IMR-90 (cell line): ENCODE data around the gene MARCKS. TPM values are rescaled to one million over a fixed set of nuclear protein-coding genes. Genes with fewer than 3 reads are reported as not detected.
A peak's percentile ranks its signal among the peaks of the same experiment; 100 is the strongest.

Experiments
- ATAC-seq: fragments of 200-7000 bp; cut with Tn5 transposase; 2 replicates; pipeline ENCODE4 v1.9.1; 2020; ENCODE audit warnings: low read depth, mild to moderate bottlenecking, moderate library complexity
- BruUV-seq: library from RNA; stranded (reverse); fragments of 400-500 nt; replicated peaks from 2 replicates; lab custom pipeline; 2021; lab: Mats Ljungman, UMichigan
- CTCF ChIA-PET: fragments of 300-600 bp; formaldehyde crosslinking; extraction: SDS; loops from one replicate; lab custom pipeline; 2021; ENCODE audit warnings: antibody characterized with exemption; lab: Yijun Ruan, JAX
- POLR2A ChIA-PET: fragments of 300-600 bp; sonication (Branson Sonifier 250); formaldehyde crosslinking; loops from one replicate; lab custom pipeline; 2022; ENCODE audit warnings: antibody characterized with exemption; ENCODE audit not compliant: unreplicated experiment; lab: Charles Lee
- DNase-seq: peaks from one replicate; pipeline ENCODE4 v3.0.0; 2013
- H2AFZ ChIP-seq: replicated peaks from 2 replicates; pipeline ENCODE3; 2013; ENCODE audit warnings: low read length, mild to moderate bottlenecking; ENCODE audit not compliant: poor library complexity
- H2AK5ac ChIP-seq: 2 replicates; pipeline ENCODE4 v1.6.1; 2013; ENCODE audit warnings: low read depth, low read length, inconsistent platforms
- H2AK9ac ChIP-seq: replicated peaks from 2 replicates; pipeline ENCODE3; 2013; ENCODE audit warnings: mild to moderate bottlenecking, low read depth, low read length, moderate library complexity; ENCODE audit not compliant: poor library complexity
- H2BK120ac ChIP-seq: 2 replicates; pipeline ENCODE4 v1.6.1; 2013; ENCODE audit warnings: low read depth, low read length, inconsistent platforms
- H2BK15ac ChIP-seq: 3 replicates; pipeline ENCODE4 v1.6.1; 2013; ENCODE audit warnings: low read depth, low read length, inconsistent platforms
- H2BK20ac ChIP-seq: 2 replicates; pipeline ENCODE4 v1.6.1; 2013; ENCODE audit warnings: low read depth, mild to moderate bottlenecking, inconsistent platforms, low read length, moderate library complexity
- H2BK5ac ChIP-seq: 2 replicates; pipeline ENCODE4 v1.6.1; 2013; ENCODE audit warnings: mild to moderate bottlenecking, low read depth, low read length, inconsistent platforms; ENCODE audit not compliant: poor library complexity, severe bottlenecking
- H3K14ac ChIP-seq: replicated peaks from 2 replicates; pipeline ENCODE4 v1.6.1; 2013; ENCODE audit warnings: low read depth, low read length, inconsistent platforms
- H3K18ac ChIP-seq: 2 replicates; pipeline ENCODE4 v1.6.1; 2013; ENCODE audit warnings: low read depth, low read length, control low read depth
- H3K23ac ChIP-seq: 2 replicates; pipeline ENCODE4 v1.6.1; 2013; ENCODE audit warnings: low read depth, low read length, inconsistent platforms
- H3K27ac ChIP-seq: 2 replicates; pipeline ENCODE4 v1.5.1; 2013; ENCODE audit warnings: mild to moderate bottlenecking, control low read depth, low read length; ENCODE audit not compliant: insufficient read depth
- H3K27me3 ChIP-seq: 2 replicates; pipeline ENCODE4 v1.6.1; 2013; ENCODE audit warnings: low read length; ENCODE audit not compliant: control insufficient read depth, insufficient read depth
- H3K36me3 ChIP-seq: 2 replicates; pipeline ENCODE4 v1.6.1; 2013; ENCODE audit warnings: low read length, mixed read lengths; ENCODE audit not compliant: control insufficient read depth, insufficient read depth
- H3K4ac ChIP-seq: 2 replicates; pipeline ENCODE4 v1.6.1; 2013; ENCODE audit warnings: low read depth, low read length, inconsistent platforms
- H3K4me1 ChIP-seq: 2 replicates; pipeline ENCODE4 v1.6.1; 2013; ENCODE audit warnings: low read length, mixed read lengths; ENCODE audit not compliant: control insufficient read depth, insufficient read depth
- H3K4me2 ChIP-seq: 2 replicates; pipeline ENCODE4 v1.6.1; 2013; ENCODE audit warnings: low read depth, mild to moderate bottlenecking, control low read depth, low read length, moderate library complexity
- H3K4me3 ChIP-seq: 2 replicates; pipeline ENCODE4 v1.5.1; 2013; ENCODE audit warnings: low read depth, mild to moderate bottlenecking, control low read depth, low read length, moderate library complexity; ENCODE audit not compliant: insufficient read depth
- H3K56ac ChIP-seq: 2 replicates; pipeline ENCODE4 v1.6.1; 2013; ENCODE audit warnings: low read length, inconsistent platforms; ENCODE audit not compliant: insufficient read depth; ENCODE audit errors: extremely low read depth
- H3K79me1 ChIP-seq, 2 experiments: 2 replicates each; pipeline ENCODE4 v1.6.1; 2013; ENCODE audit warnings: low read length in 2 of 2, inconsistent platforms in 1 of 2, low read depth in 1 of 2
- H3K9ac ChIP-seq: 2 replicates; pipeline ENCODE4 v1.6.1; 2013; ENCODE audit warnings: low read depth, low read length, control low read depth
- H3K9me1 ChIP-seq: 2 replicates; pipeline ENCODE4 v1.6.1; 2013; ENCODE audit warnings: low read length, inconsistent platforms; ENCODE audit not compliant: insufficient read depth
- H3K9me3 ChIP-seq: 2 replicates; pipeline ENCODE4 v1.6.1; 2013; ENCODE audit warnings: low read length; ENCODE audit not compliant: control insufficient read depth, insufficient read depth
- H4K20me1 ChIP-seq: 2 replicates; pipeline ENCODE4 v1.6.1; 2013; ENCODE audit warnings: low read length, inconsistent platforms; ENCODE audit not compliant: insufficient read depth
- H4K5ac ChIP-seq: 2 replicates; pipeline ENCODE4 v1.6.1; 2013; ENCODE audit warnings: mild to moderate bottlenecking, low read depth, low read length, control low read depth
- H4K8ac ChIP-seq, 2 experiments: 2 replicates each; pipeline ENCODE4 v1.6.1; 2013; ENCODE audit warnings: low read depth in 2 of 2, low read length in 2 of 2, control low read depth in 1 of 2, inconsistent platforms in 1 of 2
- H4K91ac ChIP-seq: 2 replicates; pipeline ENCODE4 v1.6.1; 2013; ENCODE audit warnings: low read depth, low read length, inconsistent platforms; ENCODE audit not compliant: insufficient read depth
- FOS ChIP-seq: fragments of 150-350 bp; IDR thresholded peaks from 2 replicates; pipeline ENCODE4 v1.6.1; 2016; ENCODE audit warnings: low read depth, low read length
- MXI1 ChIP-seq: IDR thresholded peaks from 2 replicates; pipeline ENCODE4 v1.6.1; 2012; ENCODE audit warnings: low read depth, mild to moderate bottlenecking, low read length, moderate library complexity, borderline replicate concordance
- POLR2A ChIP-seq: IDR thresholded peaks from 2 replicates; pipeline ENCODE4 v1.6.1; 2012; ENCODE audit warnings: mild to moderate bottlenecking, low read depth, low read length
- SMC3 ChIP-seq: fragments of 150-350 bp; IDR thresholded peaks from 2 replicates; pipeline ENCODE4 v1.6.1; 2016; ENCODE audit warnings: low read depth, mild to moderate bottlenecking, antibody characterized with exemption, low read length, moderate library complexity
- WGBS, 2 experiments: methylation state at CpG; one replicate each; pipeline versions ENCODE4 v1.1.5 to v1.1.7; 2013; ENCODE audit warnings: missing lambda C conversion rate in 2 of 2; ENCODE audit not compliant: insufficient read length in 1 of 2; ENCODE audit errors: extremely low coverage in 2 of 2; 5-methylcytosine and 5-hydroxymethylcytosine counted together
- dilution Hi-C: fragments of 300-500 bp; cut with HindIII; formaldehyde crosslinking; loops from one replicate; pipeline ENCODE4 v1.14.3; 2018; ENCODE audit warnings: low sequenced_read_pairs; ENCODE audit not compliant: unreplicated experiment
- in situ Hi-C: fragments of 300-500 bp; cut with MboI; formaldehyde crosslinking; loops from 3 replicates; pipeline ENCODE4 v1.14.3; 2019; ENCODE audit warnings: low sequenced_read_pairs, inconsistent platforms, mixed read lengths
- intact Hi-C: fragments of 100-400 bp; cut with micrococcal nuclease; formaldehyde crosslinking; loops from 2 replicates; pipeline ENCODE4 v1.10.0; 2022
- polyA plus RNA-seq, 3 experiments: library from polyadenylated mRNA; depleted of rRNA; stranded (reverse); fragments of >200 nt; gene quantifications; 2 replicates each; pipeline ENCODE4 v1.2.3, GENCODE V29; 2012; ENCODE audit warnings: low replicate concordance in 1 of 3
- total RNA-seq: library from RNA; depleted of rRNA; stranded (reverse); fragments of >200 nt; gene quantifications from 2 replicates; pipeline ENCODE4 v1.2.3, GENCODE V29; 2012

Gene MARCKS
- total and polyA plus RNA-seq, 2 of the 4 experiments (the other 2 are of a cell fraction): 34.5 to 40.7 TPM

- H3K23ac ChIP-seq: no peak overlapping the region
- H2AK9ac ChIP-seq: no peak overlapping the region
- no peak overlapping the region for H3K14ac ChIP-seq
- intact Hi-C loops: no loop called here
- no peak overlapping the region for H4K91ac ChIP-seq
- H2BK15ac ChIP-seq: no peak overlapping the region
- H3K4me3 ChIP-seq: no peak overlapping the region
- DNase-seq (peak; percentile 70), ATAC-seq (peak; percentile 77)
- H3K9me1 ChIP-seq: peaks cover 7% of the 10 kb centered on the region; the same call in 1 of the 2 replicates
- H3K4ac ChIP-seq: no peak overlapping the region
- ChIA-PET POLR2A (no interaction called here), CTCF (no interaction called here)
- H4K8ac ChIP-seq: no peak overlapping the region
- H2AK5ac ChIP-seq: no peak overlapping the region
- H2AFZ ChIP-seq: no peak overlapping the region
- no peaks in the 10 kb centered on the region for H4K20me1 ChIP-seq
- peaks cover 4% of the 10 kb centered on the region for H3K4me1 ChIP-seq
- H2BK20ac ChIP-seq: no peak overlapping the region
- no peak overlapping the region for H2BK120ac ChIP-seq
- no peak overlapping the region for H3K56ac ChIP-seq
- BruUV-seq: no TSS peak
- TF ChIP-seq SMC3 (no peak), POLR2A (no peak), MXI1 (no peak), FOS (no peak)
- H3K27me3 ChIP-seq: no peaks in the 10 kb centered on the region
- H3K4me2 ChIP-seq: no peak overlapping the region
- no peaks in the 10 kb centered on the region for H3K79me1 ChIP-seq
- no peak overlapping the region for H3K9ac ChIP-seq
- H3K36me3 ChIP-seq: no peaks in the 10 kb centered on the region
- H3K18ac ChIP-seq: no peak overlapping the region
- dilution Hi-C loops: no loop called here
- in situ Hi-C loops: loop anchor here (10.0 to 25.0 kb wide), 3 partner anchors 1127 to 1714 kb away; no protein-coding TSS in a partner anchor
- no peak overlapping the region for H3K27ac ChIP-seq
- no CpG with 5 or more reads among the region's 2 CpGs for WGBS, 2 experiments
- no peaks in the 10 kb centered on the region for H3K9me3 ChIP-seq
- no peak overlapping the region for H4K5ac ChIP-seq
- H2BK5ac ChIP-seq: no peak overlapping the region
These were observed 44.3 kb downstream of the MARCKS start for GRCh38 chr6:113901482-113901881.
